TTC549 (cell line): ENCODE results near the gene IL22RA1.

ENCODE experiments used
- FAIRE-seq: peaks from 2 replicates; lab custom pipeline; 2012; peaks lifted over from hg19 to GRCh38; lab: Jason Lieb, UNC

Gene IL22RA1, protein sequence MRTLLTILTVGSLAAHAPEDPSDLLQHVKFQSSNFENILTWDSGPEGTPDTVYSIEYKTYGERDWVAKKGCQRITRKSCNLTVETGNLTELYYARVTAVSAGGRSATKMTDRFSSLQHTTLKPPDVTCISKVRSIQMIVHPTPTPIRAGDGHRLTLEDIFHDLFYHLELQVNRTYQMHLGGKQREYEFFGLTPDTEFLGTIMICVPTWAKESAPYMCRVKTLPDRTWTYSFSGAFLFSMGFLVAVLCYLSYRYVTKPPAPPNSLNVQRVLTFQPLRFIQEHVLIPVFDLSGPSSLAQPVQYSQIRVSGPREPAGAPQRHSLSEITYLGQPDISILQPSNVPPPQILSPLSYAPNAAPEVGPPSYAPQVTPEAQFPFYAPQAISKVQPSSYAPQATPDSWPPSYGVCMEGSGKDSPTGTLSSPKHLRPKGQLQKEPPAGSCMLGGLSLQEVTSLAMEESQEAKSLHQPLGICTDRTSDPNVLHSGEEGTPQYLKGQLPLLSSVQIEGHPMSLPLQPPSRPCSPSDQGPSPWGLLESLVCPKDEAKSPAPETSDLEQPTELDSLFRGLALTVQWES

DNA sequence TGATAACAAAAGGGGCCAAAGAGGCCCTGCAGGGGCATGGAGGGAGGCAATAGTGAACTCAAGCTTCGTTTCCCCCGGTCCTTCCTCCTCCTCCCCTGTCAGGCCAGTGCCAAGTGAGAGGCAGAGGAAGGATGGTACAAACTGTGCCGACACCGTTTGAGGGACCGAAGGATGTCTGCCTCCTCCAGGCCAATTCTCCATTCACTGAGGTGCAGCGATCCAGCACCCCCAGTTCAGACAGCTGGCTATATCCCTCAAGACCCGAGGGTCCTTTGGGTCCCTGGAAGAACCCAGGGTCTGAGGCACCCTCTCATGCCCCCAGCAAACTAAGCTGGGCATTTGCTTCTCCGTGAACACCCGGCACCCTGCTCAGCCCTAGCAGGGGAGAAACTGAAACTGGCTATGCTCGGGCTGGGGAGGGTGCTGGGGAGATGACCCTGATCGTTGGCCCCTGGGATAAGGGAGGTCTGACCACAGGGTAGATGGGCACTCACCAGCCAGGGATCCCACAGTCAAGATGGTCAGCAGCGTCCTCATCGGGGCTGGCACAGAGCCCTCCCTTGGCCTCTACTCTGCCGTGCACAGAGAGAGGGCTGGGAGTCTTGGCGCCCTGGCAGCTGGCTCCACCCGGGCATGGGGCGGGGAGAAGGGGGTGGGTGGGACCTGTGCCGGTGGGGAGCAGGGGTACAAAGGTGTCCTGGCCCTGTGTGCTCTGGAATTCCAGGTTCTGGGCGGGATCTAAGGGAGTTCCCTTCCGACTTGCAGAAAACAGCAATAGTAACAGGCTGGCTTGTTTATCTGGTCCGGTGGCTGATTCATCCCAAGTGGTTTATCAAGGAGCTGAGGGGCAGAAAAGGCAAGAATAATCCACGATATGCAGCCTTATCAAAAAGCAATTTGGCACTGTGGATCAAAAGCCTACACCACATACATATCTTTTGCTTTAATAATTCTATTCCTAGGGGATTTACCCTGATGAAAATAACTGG is at the start of gene IL22RA1:
Gene IL22RA1, minus strand, starts transcription at position 595 of the 989 bp plus-strand sequence. Its CDS starts 58 bp downstream, at position 537.
- no peak for FAIRE-seq

- FAIRE-seq, result no peak
Observed at GRCh38 chr1:24191860-24192259, 48.9 kb upstream of the IL22RA1 start.

DNA sequence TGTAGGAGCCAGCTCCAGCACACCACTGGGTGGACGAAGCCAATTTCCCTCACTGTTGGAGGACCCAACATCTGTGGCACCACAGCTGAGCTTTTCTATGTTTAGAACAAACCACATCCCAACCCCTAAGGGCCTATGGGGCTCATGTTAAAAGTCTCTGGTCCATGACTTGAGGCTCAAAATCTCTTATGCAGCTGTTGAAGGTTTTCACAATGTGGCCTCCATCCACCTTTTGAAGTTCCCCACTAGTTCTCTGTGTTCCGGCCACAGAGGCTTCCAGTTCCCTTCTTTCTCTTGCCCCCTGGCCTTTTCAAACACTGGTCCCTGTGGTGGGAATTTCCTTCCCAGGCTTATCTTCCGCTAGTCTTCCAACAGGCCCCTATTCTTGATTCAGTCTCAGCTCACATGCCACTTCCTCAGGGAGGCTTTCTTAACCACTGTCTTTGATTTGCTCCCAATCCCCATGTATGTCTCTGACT is 48.1 kb upstream of the IL22RA1 start:
- no peak for FAIRE-seq

DNA sequence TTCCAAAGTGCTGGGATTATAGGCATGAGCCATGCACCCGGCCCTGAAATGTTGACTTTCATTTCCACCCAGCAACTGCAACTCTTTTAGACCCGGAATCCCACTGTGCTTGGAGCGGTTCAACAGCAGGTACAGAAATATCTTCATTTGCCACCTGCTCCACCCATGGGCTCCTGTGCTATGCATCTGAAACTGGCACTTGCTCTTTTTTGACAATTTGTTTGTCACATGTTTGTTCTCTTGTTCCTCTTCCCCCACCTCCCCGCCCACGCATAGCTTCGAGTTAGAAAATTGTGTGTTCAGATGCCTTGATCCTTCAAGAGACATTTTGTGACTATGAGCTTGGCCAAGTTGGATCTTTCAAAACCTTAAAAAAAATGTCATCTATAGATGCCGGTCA is 46.6 kb upstream of the IL22RA1 start:
- no peak for FAIRE-seq

DNA sequence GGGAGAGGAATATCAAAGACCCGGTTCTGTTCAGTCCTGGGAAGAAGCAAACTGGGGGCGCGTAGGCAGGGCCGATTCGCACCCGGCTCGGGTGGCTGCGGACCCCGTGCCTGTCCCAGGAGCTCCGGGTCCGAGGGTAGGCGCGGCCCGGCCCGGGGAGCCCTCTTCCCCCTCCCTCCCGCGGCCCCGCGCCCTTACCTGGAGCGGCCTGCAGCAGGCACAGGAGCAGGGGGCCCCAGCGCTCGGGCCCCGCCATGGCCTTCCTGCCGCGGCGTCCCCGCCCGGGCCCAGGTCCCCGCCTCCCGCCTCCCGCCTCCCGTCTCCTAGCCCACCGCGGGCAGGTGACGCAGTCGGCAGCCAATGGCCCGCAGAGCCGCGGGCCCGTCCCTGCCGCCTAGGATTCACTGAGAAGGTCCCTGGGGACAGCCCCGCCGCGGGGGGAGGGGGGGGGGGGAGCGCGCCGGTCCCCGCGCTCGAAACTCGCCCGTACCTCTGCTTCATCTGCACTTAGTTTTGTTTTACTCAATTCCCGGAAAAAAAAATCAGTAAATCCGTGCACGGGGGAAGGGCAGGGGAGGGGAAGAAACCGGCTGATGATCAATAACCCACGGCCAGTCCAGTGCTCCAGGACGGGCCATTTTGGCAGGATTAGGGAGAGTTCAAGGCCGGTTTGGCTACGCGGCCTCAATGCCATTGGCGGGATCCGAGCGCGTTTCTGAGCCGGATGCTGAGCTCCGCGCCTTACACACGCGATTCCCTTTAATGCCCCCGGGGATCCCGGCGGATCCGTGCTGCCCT is 44.3 kb upstream of the IL22RA1 start, which contains the start of gene IFNLR1:
Gene IFNLR1, minus strand, starts transcription at position 297 of the 798 bp plus-strand sequence. Its CDS starts 41 bp downstream, at position 256.
- FAIRE-seq, result no peak

DNA sequence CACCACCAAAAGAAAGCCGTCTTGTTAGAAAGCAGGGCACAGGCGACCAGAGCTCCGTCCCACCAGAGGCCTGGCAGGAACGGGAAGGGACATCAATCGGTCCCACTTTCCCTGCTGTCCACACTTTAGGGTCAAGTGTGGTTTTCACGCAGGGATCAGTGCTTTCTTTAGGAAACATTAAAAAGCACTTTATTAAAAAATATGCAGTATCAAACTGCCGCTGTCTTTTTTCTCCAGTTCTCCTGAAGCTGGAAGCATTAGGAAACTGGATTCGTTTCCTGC is 43.7 kb upstream of the IL22RA1 start:
- no peak for FAIRE-seq

DNA sequence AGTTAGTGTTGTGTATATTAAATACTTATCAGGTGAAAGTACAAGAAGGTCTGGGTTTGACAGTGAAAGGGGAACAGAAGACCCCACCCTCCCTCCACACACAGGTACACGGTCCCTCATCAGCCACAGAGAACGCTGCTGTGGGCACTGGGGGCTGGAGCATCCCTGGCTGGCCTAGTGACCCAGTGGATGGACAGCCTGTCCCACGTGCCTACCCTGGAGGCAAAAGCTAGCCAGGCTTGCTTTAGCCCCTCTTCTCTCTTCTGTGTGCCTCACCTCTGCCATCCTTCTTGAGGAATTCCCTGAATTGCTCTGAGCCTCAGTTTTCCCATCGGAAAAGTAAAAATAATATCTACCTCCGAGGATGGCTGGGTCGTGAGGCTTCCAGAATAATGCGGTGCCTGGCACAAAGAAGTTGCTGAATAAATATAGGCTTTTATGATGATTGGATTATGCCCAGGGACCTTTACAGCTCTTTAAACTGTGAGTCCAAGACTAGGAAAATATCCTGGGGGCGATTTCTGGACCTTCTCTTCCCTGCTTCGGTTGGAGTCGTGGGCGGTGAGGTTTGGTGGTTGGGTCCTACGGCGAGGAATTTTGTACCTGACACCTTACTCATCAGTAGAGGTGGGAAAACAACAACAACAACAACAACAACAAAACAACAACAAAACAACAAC is 43.2 kb upstream of the IL22RA1 start:
- no peak for FAIRE-seq

DNA sequence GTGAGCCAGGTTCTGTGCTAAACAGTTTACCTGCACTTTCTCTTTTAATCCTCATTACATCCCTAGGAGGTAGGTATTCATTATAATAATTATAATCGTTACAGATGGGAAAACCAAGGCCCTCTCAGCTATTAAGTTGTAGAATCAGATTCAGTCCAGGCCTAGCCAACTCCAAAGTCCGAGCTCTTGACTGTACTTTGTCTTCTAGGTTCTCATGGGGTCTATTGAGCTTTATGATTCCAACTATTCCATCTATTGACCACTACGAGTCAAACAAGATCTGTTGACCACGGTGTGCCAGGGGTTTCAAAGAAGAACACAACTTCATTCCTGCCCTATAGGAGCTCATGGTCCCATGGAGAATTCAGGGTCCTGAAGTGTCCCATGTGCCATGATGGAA is 42.1 kb upstream of the IL22RA1 start:
- FAIRE-seq, result no peak

GRCh38 chr1:24182061-24182460 is 39.1 kb upstream of the IL22RA1 start:
- FAIRE-seq, result no peak

DNA sequence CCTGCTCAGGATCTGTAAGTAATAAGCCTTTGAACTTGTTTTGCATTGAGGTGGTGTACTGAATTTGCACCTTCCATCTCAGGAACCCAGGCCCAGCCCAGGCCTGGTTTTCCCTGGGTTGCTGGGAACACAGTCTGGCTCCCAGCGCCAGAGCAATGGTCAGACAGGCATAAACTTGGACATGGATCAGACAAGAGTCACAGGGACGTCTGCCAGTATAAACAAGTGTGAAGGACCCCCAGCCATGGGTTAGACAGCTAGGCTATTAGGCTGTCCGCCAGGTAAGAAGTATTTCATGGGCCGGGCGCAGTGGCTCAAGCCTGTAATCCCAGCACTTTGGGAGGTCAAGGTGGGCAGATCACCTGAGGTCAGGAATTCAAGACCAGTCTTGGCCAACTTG is 38.7 kb upstream of the IL22RA1 start:
- FAIRE-seq, result no peak

GRCh38 chr1:24180676-24181075 is 37.7 kb upstream of the IL22RA1 start:
- no peak for FAIRE-seq

GRCh38 chr1:24179251-24179840 is 36.4 kb upstream of the IL22RA1 start:
- no peak for FAIRE-seq

- FAIRE-seq, result no peak
Observed at GRCh38 chr1:24178407-24178806, 35.5 kb upstream of the IL22RA1 start.

GRCh38 chr1:24177161-24177560 is 34.2 kb upstream of the IL22RA1 start:
- FAIRE-seq, result no peak

GRCh38 chr1:24175033-24175755 is 32.3 kb upstream of the IL22RA1 start:
- no peak for FAIRE-seq

- no peak for FAIRE-seq
Observed at GRCh38 chr1:24173638-24174575, 31.0 kb upstream of the IL22RA1 start.

- no peak for FAIRE-seq
Observed at GRCh38 chr1:24172598-24172997, 29.7 kb upstream of the IL22RA1 start.

GRCh38 chr1:24169286-24169685 is 26.3 kb upstream of the IL22RA1 start:
- FAIRE-seq, result no peak

- FAIRE-seq, result no peak
Observed at GRCh38 chr1:24168245-24168644, 25.3 kb upstream of the IL22RA1 start.
